ENCODE measurements around the gene DDHD1. TPM values are rescaled to one million over a fixed set of nuclear protein-coding genes. Genes with fewer than 3 reads are reported as not detected.

DDHD1 gene
- total and polyA plus RNA-seq, 2 experiments from 2014 or later = 15.2 to 25.9 TPM

- H3K9me3 ChIP-seq (ENCODE audit: low read depth) = no peaks in the 10 kb centered on the region
- H3K27ac ChIP-seq = no peak overlapping the region
- H3K4me1 ChIP-seq (ENCODE audit: low read depth) = no peaks in the 10 kb centered on the region
- no peaks in the 10 kb centered on the region for H3K27me3 ChIP-seq
- DNase-seq (ENCODE audit: low read depth in 1 of 2, low spot score in 1 of 2) = peak in 1 of 2 donors; percentile 73
- H3K36me3 ChIP-seq = no peaks in the 10 kb centered on the region
- TF ChIP-seq CTCF (IDR thresholded peaks at IDR 0.05; ENCODE audit: low read depth, low read length) = no peak
- H3K4me3 ChIP-seq = no peak overlapping the region
These were observed 14.6 kb upstream of the DDHD1 start for GRCh38 chr14:53167602-53168328.

GRCh38 chr14:53161758-53162435 is 8.8 kb upstream of the DDHD1 start:
- TF ChIP-seq CTCF (IDR thresholded peaks at IDR 0.05; ENCODE audit: low read depth, low read length) = no peak
- no peaks in the 10 kb centered on the region for H3K4me1 ChIP-seq (ENCODE audit: low read depth)
- H3K36me3 ChIP-seq = no peaks in the 10 kb centered on the region
- no peaks in the 10 kb centered on the region for H3K9me3 ChIP-seq (ENCODE audit: low read depth)
- no peaks in the 10 kb centered on the region for H3K27me3 ChIP-seq
- H3K4me3 ChIP-seq = no peak overlapping the region
- H3K27ac ChIP-seq = no peak overlapping the region
- no peak for DNase-seq (ENCODE audit: low read depth in 1 of 2, low spot score in 1 of 2)

DNA sequence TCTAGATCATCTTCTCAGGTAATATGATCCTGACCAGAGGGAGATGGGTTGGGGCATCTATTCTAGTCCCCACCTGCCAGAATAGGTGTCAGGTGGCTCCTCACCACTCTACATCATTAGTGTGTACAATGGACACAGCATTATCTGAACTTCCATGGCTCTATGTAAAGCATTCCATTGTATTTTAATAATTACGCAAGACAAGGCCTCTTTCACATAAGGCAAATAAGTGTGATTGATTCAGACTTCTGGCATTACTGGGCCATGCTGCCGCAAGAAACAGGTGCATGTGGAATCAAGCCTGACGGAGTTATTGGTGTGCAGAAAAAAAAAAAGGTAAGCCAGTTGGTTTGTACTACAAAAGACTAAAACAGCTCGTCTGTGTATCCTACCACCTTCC is 3.1 kb upstream of the DDHD1 start:
- no peak for DNase-seq (ENCODE audit: low read depth in 1 of 2, low spot score in 1 of 2)
- no peaks in the 10 kb centered on the region for H3K27me3 ChIP-seq
- H3K27ac ChIP-seq = no peak overlapping the region
- H3K9me3 ChIP-seq (ENCODE audit: low read depth) = no peaks in the 10 kb centered on the region
- H3K36me3 ChIP-seq = no peaks in the 10 kb centered on the region
- H3K4me1 ChIP-seq (ENCODE audit: low read depth) = peaks cover 2% of the 10 kb centered on the region
- no peak overlapping the region for H3K4me3 ChIP-seq
- TF ChIP-seq CTCF (IDR thresholded peaks at IDR 0.05; ENCODE audit: low read depth, low read length) = no peak

- DNase-seq (ENCODE audit: low read depth in 1 of 2, low spot score in 1 of 2) = no peak
- Histone ChIP-seq H3K4me3 (peak overlapping the region; percentile 92), H3K27me3 (no peaks in the 10 kb centered on the region), H3K36me3 (no peaks in the 10 kb centered on the region), H3K27ac (peak overlapping the region; percentile 91), H3K4me1 (ENCODE audit: low read depth) (peaks cover 17% of the 10 kb centered on the region), H3K9me3 (ENCODE audit: low read depth) (no peaks in the 10 kb centered on the region)
- TF ChIP-seq CTCF (IDR thresholded peaks at IDR 0.05; ENCODE audit: low read depth, low read length) = no peak
These were observed 584 bp upstream of the DDHD1 start for GRCh38 chr14:53153702-53154112.

GRCh38 chr14:53152184-53152886 is 788 bp downstream of the DDHD1 start:
- Histone ChIP-seq H3K4me1 (ENCODE audit: low read depth) (peaks cover 17% of the 10 kb centered on the region), H3K36me3 (no peaks in the 10 kb centered on the region), H3K9me3 (ENCODE audit: low read depth) (no peaks in the 10 kb centered on the region), H3K4me3 (peak overlapping the region; percentile 92), H3K27ac (peak overlapping the region; percentile 91), H3K27me3 (no peaks in the 10 kb centered on the region)
- DNase-seq (ENCODE audit: low read depth in 1 of 2, low spot score in 1 of 2) = peak; percentile 42 to 48
- no peak for TF ChIP-seq CTCF (IDR thresholded peaks at IDR 0.05; ENCODE audit: low read depth, low read length)
